GM12874 (cell line): ENCODE data around the gene CBX7.

ENCODE experiments used
- CTCF ChIP-seq: IDR thresholded peaks from 2 replicates; pipeline ENCODE4 v1.5.1; 2011; ENCODE audit warnings: low read depth, mild to moderate bottlenecking, control low read depth, low read length, moderate library complexity; ENCODE audit not compliant: insufficient read depth

Gene CBX7

GRCh38 chr22:39182478-39183030 is 30.1 kb upstream of the CBX7 start:
- no peak for TF ChIP-seq CTCF

GRCh38 chr22:39181778-39182177 is 29.3 kb upstream of the CBX7 start:
- no peak for TF ChIP-seq CTCF

GRCh38 chr22:39181356-39181755 is 28.9 kb upstream of the CBX7 start:
- no peak for TF ChIP-seq CTCF

- no peak for TF ChIP-seq CTCF
These were observed 27.4 kb upstream of the CBX7 start for GRCh38 chr22:39179841-39180335.

- no peak for TF ChIP-seq CTCF
These were observed 26.9 kb upstream of the CBX7 start for GRCh38 chr22:39179401-39179827.

GRCh38 chr22:39178206-39179111 is 26.0 kb upstream of the CBX7 start:
- TF ChIP-seq CTCF, result no peak

GRCh38 chr22:39177791-39178190 is 25.3 kb upstream of the CBX7 start:
- TF ChIP-seq CTCF, result no peak
